Neutrophil (primary cell): ENCODE data around the gene SLC35A5.

Experiments used
- H3K27ac ChIP-seq: fragments of 200-600 bp; sonication (generic); 2 replicates; pipeline ENCODE4 v1.5.1; 2016; ENCODE audit warnings: mild to moderate bottlenecking, moderate library complexity
- H3K27me3 ChIP-seq: fragments of 200-600 bp; sonication (generic); 2 replicates; pipeline ENCODE4 v1.6.0; 2016; ENCODE audit warnings: mild to moderate bottlenecking
- H3K36me3 ChIP-seq: fragments of 200-600 bp; sonication (generic); 2 replicates; pipeline ENCODE4 v1.5.1; 2017
- H3K4me1 ChIP-seq, 2 experiments: fragments of 200-600 bp in 1 of 2; sonication (generic) in 1 of 2; 1 replicate in 1 of 2; 2 replicates in 1 of 2; pipeline versions ENCODE4 v1.5.1 to v1.6.1; 2013 to 2016; ENCODE audit warnings: low read depth in 1 of 2, low read length in 1 of 2, mild to moderate bottlenecking in 1 of 2, moderate library complexity in 1 of 2; ENCODE audit not compliant: control insufficient read depth in 1 of 2, insufficient read depth in 1 of 2
- H3K4me3 ChIP-seq, 2 experiments: fragments of 200-600 bp in 1 of 2; sonication (generic) in 1 of 2; 1 replicate in 1 of 2; 2 replicates in 1 of 2; pipeline ENCODE4 v1.5.1; 2013 to 2016; ENCODE audit warnings: low read depth in 1 of 2, low read length in 1 of 2, mild to moderate bottlenecking in 1 of 2, moderate library complexity in 1 of 2
- H3K9me3 ChIP-seq: fragments of 200-600 bp; sonication (generic); 2 replicates; pipeline ENCODE4 v1.5.1; 2016
- TF ChIP-seq, protein P1 (sequence below): fragments of 200-600 bp; sonication (generic); IDR thresholded peaks from 2 replicates; pipeline ENCODE4 v1.5.1; 2016; ENCODE audit warnings: antibody characterized with exemption

SLC35A5 gene

DNA sequence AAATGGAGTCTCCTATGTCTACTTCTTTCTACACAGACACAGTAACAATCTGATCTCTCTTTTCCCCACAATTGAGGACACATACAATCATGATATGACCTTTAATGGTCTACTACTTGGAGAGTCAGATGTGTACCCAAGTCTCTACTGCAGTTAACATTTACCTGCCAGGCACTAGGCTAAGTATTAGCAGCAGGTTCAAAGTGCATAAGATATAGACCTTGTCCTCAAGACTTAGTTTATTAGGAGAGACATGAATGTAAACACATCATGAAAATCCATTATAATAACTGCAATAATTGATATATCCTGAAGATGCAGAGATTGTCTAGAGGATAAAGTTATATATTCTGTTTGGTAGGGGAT is 3.1 kb downstream of the SLC35A5 start:
- H3K27ac ChIP-seq, result no peak overlapping the region
- peaks cover 52 to 54% of the 10 kb centered on the region in 2 experiments for H3K4me1 ChIP-seq
- TF ChIP-seq, protein P1, sequence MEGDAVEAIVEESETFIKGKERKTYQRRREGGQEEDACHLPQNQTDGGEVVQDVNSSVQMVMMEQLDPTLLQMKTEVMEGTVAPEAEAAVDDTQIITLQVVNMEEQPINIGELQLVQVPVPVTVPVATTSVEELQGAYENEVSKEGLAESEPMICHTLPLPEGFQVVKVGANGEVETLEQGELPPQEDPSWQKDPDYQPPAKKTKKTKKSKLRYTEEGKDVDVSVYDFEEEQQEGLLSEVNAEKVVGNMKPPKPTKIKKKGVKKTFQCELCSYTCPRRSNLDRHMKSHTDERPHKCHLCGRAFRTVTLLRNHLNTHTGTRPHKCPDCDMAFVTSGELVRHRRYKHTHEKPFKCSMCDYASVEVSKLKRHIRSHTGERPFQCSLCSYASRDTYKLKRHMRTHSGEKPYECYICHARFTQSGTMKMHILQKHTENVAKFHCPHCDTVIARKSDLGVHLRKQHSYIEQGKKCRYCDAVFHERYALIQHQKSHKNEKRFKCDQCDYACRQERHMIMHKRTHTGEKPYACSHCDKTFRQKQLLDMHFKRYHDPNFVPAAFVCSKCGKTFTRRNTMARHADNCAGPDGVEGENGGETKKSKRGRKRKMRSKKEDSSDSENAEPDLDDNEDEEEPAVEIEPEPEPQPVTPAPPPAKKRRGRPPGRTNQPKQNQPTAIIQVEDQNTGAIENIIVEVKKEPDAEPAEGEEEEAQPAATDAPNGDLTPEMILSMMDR, result no peak
- H3K4me3 ChIP-seq, result no peak overlapping the region
- H3K27me3 ChIP-seq, result no peaks in the 10 kb centered on the region
- no peaks in the 10 kb centered on the region for H3K9me3 ChIP-seq
- H3K36me3 ChIP-seq, result no peaks in the 10 kb centered on the region

DNA sequence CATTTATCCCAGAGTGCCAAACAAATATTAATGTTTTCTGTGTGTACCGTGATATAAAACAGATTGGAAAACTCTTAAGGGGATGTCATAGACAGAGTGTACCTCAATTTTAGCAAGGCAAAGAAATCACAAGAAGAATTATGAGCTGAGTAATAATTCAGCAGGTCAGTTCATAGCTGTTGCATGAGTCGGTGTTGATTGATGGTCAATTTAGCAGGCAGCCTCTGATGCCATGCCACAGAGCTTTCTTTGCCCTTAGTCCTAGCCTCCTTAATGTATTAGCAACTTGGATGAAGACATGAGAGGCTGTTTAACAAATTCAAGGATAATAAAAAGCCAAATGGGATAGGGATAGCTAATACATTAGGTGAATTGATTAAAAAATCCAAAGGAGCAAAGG is 6.8 kb downstream of the SLC35A5 start:
- H3K27ac ChIP-seq, result peak overlapping the region; percentile 68
- H3K27me3 ChIP-seq, result no peaks in the 10 kb centered on the region
- H3K4me3 ChIP-seq, result no peak overlapping the region
- no peaks in the 10 kb centered on the region for H3K9me3 ChIP-seq
- H3K36me3 ChIP-seq, result peaks cover 9% of the 10 kb centered on the region
- TF ChIP-seq, protein P1, result no peak
- H3K4me1 ChIP-seq, result peaks cover 50 to 57% of the 10 kb centered on the region in 2 experiments

DNA sequence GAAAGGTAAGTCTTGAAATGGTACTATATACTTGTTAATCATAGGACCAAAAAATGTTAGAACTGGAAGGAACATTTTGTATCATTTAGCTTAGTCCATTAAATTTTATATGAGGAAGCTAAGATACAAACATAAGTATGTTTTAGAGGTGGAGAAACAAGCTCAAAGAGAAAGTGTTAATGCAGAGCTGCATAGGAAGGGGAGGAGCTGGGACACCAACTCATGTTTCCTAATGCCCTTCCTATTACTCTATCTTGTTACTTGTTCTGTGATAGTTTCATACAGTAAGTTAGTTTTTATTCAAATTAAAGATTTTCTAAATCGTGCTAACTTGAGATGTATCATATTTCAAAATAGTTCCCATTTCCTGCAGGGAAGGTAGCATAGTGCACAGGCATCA is 7.4 kb downstream of the SLC35A5 start:
- no peaks in the 10 kb centered on the region for H3K9me3 ChIP-seq
- peaks cover 9% of the 10 kb centered on the region for H3K36me3 ChIP-seq
- TF ChIP-seq, protein P1, result no peak
- H3K27ac ChIP-seq, result peak overlapping the region; percentile 68
- H3K4me1 ChIP-seq, result peaks cover 45 to 51% of the 10 kb centered on the region in 2 experiments
- peak overlapping the region in 1 of 2 experiments; percentile 15 for H3K4me3 ChIP-seq
- no peaks in the 10 kb centered on the region for H3K27me3 ChIP-seq

DNA sequence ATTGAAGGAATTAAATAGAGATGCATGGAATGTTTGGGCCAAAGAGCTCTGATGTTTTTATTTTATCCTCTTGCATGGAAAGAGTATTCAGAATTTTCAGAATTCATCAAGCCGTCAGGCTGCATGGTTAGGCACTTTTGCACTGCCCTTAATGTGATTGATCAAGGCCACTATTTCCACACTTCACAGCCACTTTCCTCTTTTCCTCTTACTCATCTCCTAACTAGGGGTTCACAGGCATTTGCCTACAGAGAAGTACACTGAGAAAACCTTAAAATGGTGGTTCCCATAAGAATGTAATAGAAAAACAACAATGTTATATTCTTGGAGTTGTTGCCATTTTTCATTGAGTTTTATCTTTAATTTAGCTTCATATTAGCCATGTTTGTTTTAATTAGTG is 10.9 kb downstream of the SLC35A5 start:
- H3K27ac ChIP-seq, result peak overlapping the region; percentile 74
- H3K27me3 ChIP-seq, result no peaks in the 10 kb centered on the region
- no peak overlapping the region for H3K4me3 ChIP-seq
- TF ChIP-seq, protein P1, result no peak
- H3K9me3 ChIP-seq, result no peaks in the 10 kb centered on the region
- H3K36me3 ChIP-seq, result peaks cover 15% of the 10 kb centered on the region
- peaks cover 44 to 49% of the 10 kb centered on the region in 2 experiments for H3K4me1 ChIP-seq

DNA sequence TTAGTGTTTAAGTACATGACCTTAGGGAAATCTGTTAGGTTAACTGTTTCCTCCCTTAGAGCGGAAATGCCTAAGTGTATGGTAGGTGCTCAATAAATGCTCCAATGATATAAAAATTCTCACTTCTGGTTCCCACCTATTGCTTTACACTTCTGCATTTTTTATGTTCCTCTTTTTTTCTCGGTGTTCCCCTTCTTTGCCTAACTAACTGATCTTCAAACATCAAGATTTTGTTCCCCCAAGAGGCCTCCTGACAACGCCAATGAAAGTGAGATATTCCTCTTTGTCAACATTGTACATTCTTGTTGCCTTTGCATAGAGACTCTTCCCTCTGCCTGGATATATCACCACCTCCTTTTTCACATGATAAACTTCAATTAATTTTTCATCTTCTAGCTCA is 17.4 kb downstream of the SLC35A5 start:
- Histone ChIP-seq H3K27ac (peak overlapping the region; percentile 73), H3K4me1 (peaks cover 24 to 29% of the 10 kb centered on the region in 2 experiments), H3K36me3 (peaks cover 38% of the 10 kb centered on the region), H3K4me3 (no peak overlapping the region), H3K27me3 (no peaks in the 10 kb centered on the region), H3K9me3 (no peaks in the 10 kb centered on the region)
- TF ChIP-seq, protein P1, result no peak

DNA sequence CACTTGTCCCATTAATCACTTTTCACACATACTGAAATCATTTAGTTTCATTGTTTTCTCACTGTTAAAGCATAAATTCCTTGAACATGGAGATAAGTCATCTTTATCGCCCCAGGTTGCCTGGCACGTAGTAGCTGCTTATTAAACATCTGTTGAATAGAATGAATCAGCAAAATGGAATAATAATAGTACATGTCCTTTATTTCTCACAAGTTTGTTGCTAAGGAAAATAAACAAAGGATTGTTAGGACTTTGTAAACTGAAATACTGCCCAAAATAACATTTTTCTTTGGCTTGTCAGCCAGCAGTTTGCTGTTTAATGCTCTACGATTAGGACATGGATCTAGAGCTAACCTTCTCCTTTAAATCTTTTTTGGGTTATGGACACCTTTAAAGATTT is 17.9 kb downstream of the SLC35A5 start:
- TF ChIP-seq, protein P1, result no peak
- Histone ChIP-seq H3K27ac (peak overlapping the region; percentile 73), H3K9me3 (no peaks in the 10 kb centered on the region), H3K27me3 (no peaks in the 10 kb centered on the region), H3K4me1 (peaks cover 24 to 29% of the 10 kb centered on the region in 2 experiments), H3K36me3 (peaks cover 42% of the 10 kb centered on the region), H3K4me3 (no peak overlapping the region)
